CD4-positive, alpha-beta T cell (primary cell): ENCODE results near the gene MIEN1. TPM values are rescaled to one million over a fixed set of nuclear protein-coding genes. Genes with fewer than 3 reads are reported as not detected.
"Not testable (repeated sequence)": the region's sequence is repeated elsewhere in the genome, so short reads cannot be mapped to it uniquely, and the experiment has no call there.

ENCODE experiments used
- ATAC-seq: fragments of 200-7000 bp; cut with Tn5 transposase; one replicate; pipeline ENCODE4 v1.10.0; 2022; ENCODE audit warnings: mild to moderate bottlenecking; ENCODE audit not compliant: poor library complexity
- CTCF ChIA-PET: fragments of 350-600 bp; sonication (Branson Sonifier 250); formaldehyde crosslinking; loops from one replicate; lab custom pipeline; 2021; ENCODE audit warnings: antibody characterized with exemption, inconsistent platforms; lab: Charles Lee
- POLR2A ChIA-PET: fragments of 350-600 bp; sonication (Branson Sonifier 250); formaldehyde crosslinking; loops from one replicate; lab custom pipeline; 2021; ENCODE audit warnings: antibody characterized with exemption, inconsistent platforms; lab: Charles Lee
- DNase-seq, 14 experiments: peaks; one replicate each; pipeline ENCODE4 v3.0.0-alpha.2; 2013 to 2020; ENCODE audit warnings: mixed read lengths in 2 of 14
- H3K27ac ChIP-seq, 2 donors: one replicate each; pipeline versions ENCODE4 v1.5.1 to v1.7.0; 2013; ENCODE audit warnings: low read length in 2 of 2, low read depth in 1 of 2, mild to moderate bottlenecking in 1 of 2
- H3K27me3 ChIP-seq, 2 experiments: 1 replicate in 1 of 2; 2 replicates in 1 of 2; pipeline versions ENCODE4 v1.6.1 to v1.7.0; 2013; ENCODE audit warnings: low read length in 2 of 2, control low read depth in 1 of 2, mild to moderate bottlenecking in 1 of 2, moderate library complexity in 1 of 2; ENCODE audit not compliant: insufficient read depth in 2 of 2, control insufficient read depth in 1 of 2
- H3K36me3 ChIP-seq: one replicate; pipeline ENCODE4 v1.6.1; 2013; ENCODE audit warnings: low read length, control low read depth; ENCODE audit not compliant: insufficient read depth
- H3K4me1 ChIP-seq: one replicate; pipeline ENCODE4 v1.6.1; 2013; ENCODE audit warnings: low read length, control low read depth; ENCODE audit not compliant: insufficient read depth
- H3K4me3 ChIP-seq: one replicate; pipeline ENCODE4 v1.5.1; 2013; ENCODE audit warnings: mild to moderate bottlenecking, low read length, moderate library complexity
- H3K9me3 ChIP-seq, 2 experiments: 1 replicate in 1 of 2; 2 replicates in 1 of 2; pipeline versions ENCODE4 v1.6.1 to v1.7.0; 2013; ENCODE audit warnings: low read length in 2 of 2, mild to moderate bottlenecking in 2 of 2, control low read depth in 1 of 2, moderate library complexity in 1 of 2; ENCODE audit not compliant: control insufficient read depth in 1 of 2, insufficient read depth in 1 of 2
- H3K27ac Mint-ChIP-seq: one replicate; pipeline ENCODE4 v1.8.0; 2020; ENCODE audit warnings: mixed read lengths
- H3K27me3 Mint-ChIP-seq: one replicate; pipeline ENCODE4 v1.8.0; 2021; ENCODE audit warnings: mixed read lengths
- H3K36me3 Mint-ChIP-seq: one replicate; pipeline ENCODE4 v1.8.0; 2021; ENCODE audit warnings: low read depth, mixed read lengths
- H3K4me1 Mint-ChIP-seq: one replicate; pipeline ENCODE4 v1.8.0; 2021; ENCODE audit warnings: low read depth, mixed read lengths
- H3K4me3 Mint-ChIP-seq: one replicate; pipeline ENCODE4 v1.8.0; 2020; ENCODE audit warnings: mild to moderate bottlenecking, mixed read lengths
- H3K9me3 Mint-ChIP-seq: one replicate; pipeline ENCODE4 v1.8.0; 2020; ENCODE audit warnings: mixed read lengths
- CTCF ChIP-seq: fragments of 200-600 bp; IDR thresholded peaks from one replicate; pipeline ENCODE4 v1.8.0; 2022; ENCODE audit warnings: antibody characterized with exemption, mild to moderate bottlenecking
- intact Hi-C, 2 experiments: fragments of 100-400 bp; cut with DNase I in 1 of 2; cut with micrococcal nuclease in 1 of 2; formaldehyde crosslinking; loops; one replicate each; pipeline versions ENCODE4 v1.15.1 to v1.9.0; 2023 to 2025; cut with DNase I, micrococcal nuclease
- total RNA-seq, 174 experiments: library from RNA in 2 of 174; stranded (reverse) in 2 of 174; gene quantifications; one replicate each; pipeline ENCODE4 v1.2.3 and lab custom pipeline; 2021 to 2026

The MIEN1 gene
- total RNA-seq, 2 experiments from 2014 or later = 31.5 to 32.3 TPM

GRCh38 chr17:39715375-39716072 lies 14.8 kb downstream of the MIEN1 start:
- H3K27ac ChIP-seq = no peak overlapping the region
- POLR2A ChIA-PET = no interaction called here
- TF ChIP-seq CTCF = no peak
- no peak overlapping the region for H3K4me3 Mint-ChIP-seq
- no peak overlapping the region for H3K27ac Mint-ChIP-seq
- no peaks in the 10 kb centered on the region for H3K9me3 ChIP-seq
- intact Hi-C loops = no loop called here
- H3K36me3 Mint-ChIP-seq = no peaks in the 10 kb centered on the region
- no peaks in the 10 kb centered on the region for H3K27me3 Mint-ChIP-seq
- CTCF ChIA-PET = no interaction called here
- no peaks in the 10 kb centered on the region for H3K9me3 Mint-ChIP-seq
- DNase-seq (no peak), ATAC-seq (no peak)
- no peaks in the 10 kb centered on the region for H3K4me1 ChIP-seq
- no peak overlapping the region for H3K4me3 ChIP-seq
- no peaks in the 10 kb centered on the region for H3K36me3 ChIP-seq
- no peaks in the 10 kb centered on the region for H3K27me3 ChIP-seq
- no peaks in the 10 kb centered on the region for H3K4me1 Mint-ChIP-seq

- no peak overlapping the region for H3K4me3 Mint-ChIP-seq
- ChIA-PET CTCF (interaction anchor here (0.6 kb wide), 1 partner anchor 173 kb away, joined by 3 read pairs; no protein-coding TSS in a partner anchor), POLR2A (no interaction called here)
- H3K4me1 ChIP-seq = no peaks in the 10 kb centered on the region
- no peaks in the 10 kb centered on the region for H3K9me3 Mint-ChIP-seq
- no peaks in the 10 kb centered on the region for H3K27me3 ChIP-seq
- H3K27ac Mint-ChIP-seq = no peak overlapping the region
- H3K27ac ChIP-seq = no peak overlapping the region
- H3K36me3 ChIP-seq = no peaks in the 10 kb centered on the region
- DNase-seq (no peak), ATAC-seq (no peak)
- no peak for TF ChIP-seq CTCF
- H3K9me3 ChIP-seq = no peaks in the 10 kb centered on the region
- intact Hi-C loops = no loop called here
- H3K4me3 ChIP-seq = no peak overlapping the region
- no peaks in the 10 kb centered on the region for H3K36me3 Mint-ChIP-seq
- no peaks in the 10 kb centered on the region for H3K27me3 Mint-ChIP-seq
- H3K4me1 Mint-ChIP-seq = no peaks in the 10 kb centered on the region
Observed at GRCh38 chr17:39714234-39714633, 16.1 kb downstream of the MIEN1 start.

- intact Hi-C loops = no loop called here
- peaks cover 6% of the 10 kb centered on the region for H3K4me1 Mint-ChIP-seq
- H3K27me3 ChIP-seq = no peaks in the 10 kb centered on the region
- H3K4me1 ChIP-seq = peaks cover 12% of the 10 kb centered on the region
- ChIA-PET POLR2A (no interaction called here), CTCF (no interaction called here)
- DNase-seq (no peak), ATAC-seq (no peak)
- H3K4me3 Mint-ChIP-seq = no peak overlapping the region
- H3K27ac Mint-ChIP-seq = no peak overlapping the region
- H3K9me3 ChIP-seq = no peaks in the 10 kb centered on the region
- no peak overlapping the region for H3K4me3 ChIP-seq
- TF ChIP-seq CTCF = no peak
- no peaks in the 10 kb centered on the region for H3K9me3 Mint-ChIP-seq
- no peak overlapping the region for H3K27ac ChIP-seq
- no peaks in the 10 kb centered on the region for H3K36me3 ChIP-seq
- H3K27me3 Mint-ChIP-seq = no peaks in the 10 kb centered on the region
- H3K36me3 Mint-ChIP-seq = no peaks in the 10 kb centered on the region
Observed at GRCh38 chr17:39711851-39712250, 18.5 kb downstream of the MIEN1 start.

GRCh38 chr17:39711071-39711470 lies 19.3 kb downstream of the MIEN1 start:
- ATAC-seq, H3K27me3 Mint-ChIP-seq, H3K9me3 Mint-ChIP-seq, H3K27ac Mint-ChIP-seq, H3K27me3 ChIP-seq, H3K36me3 ChIP-seq, H3K9me3 ChIP-seq, H3K4me1 Mint-ChIP-seq, H3K4me3 Mint-ChIP-seq, intact Hi-C loops, H3K36me3 Mint-ChIP-seq, H3K27ac ChIP-seq, H3K4me3 ChIP-seq, DNase-seq: not testable (repeated sequence)
- H3K4me1 ChIP-seq = peaks cover 20% of the 10 kb centered on the region
- POLR2A ChIA-PET = interaction anchor here (1.0 kb wide), 1 partner anchor 19 kb away, joined by 3 read pairs; the partner anchor contains the start of gene MIEN1
- CTCF ChIA-PET = interaction anchor here (1.0 kb wide), 1 partner anchor 29 kb away, joined by 4 read pairs; no protein-coding TSS in a partner anchor
